SJCRH30 (cell line): ENCODE measurements around the gene HSBP1L1. TPM values are rescaled to one million over a fixed set of nuclear protein-coding genes. Genes with fewer than 3 reads are reported as not detected.
"Not testable (repeated sequence)": the region's sequence is repeated elsewhere in the genome, so short reads cannot be mapped to it uniquely, and the experiment has no call there.

Experiments
- DNase-seq, 2 experiments: peaks; one replicate each; pipeline ENCODE4 v3.0.0-alpha.2; 2015 to 2020
- H3K27ac ChIP-seq: fragments of 250-450 bp; sonication (Bioruptor Pico); 2 replicates; pipeline ENCODE4 v1.5.1; 2020; ENCODE audit warnings: mild to moderate bottlenecking, moderate library complexity
- H3K27me3 ChIP-seq: fragments of 250-450 bp; sonication (Bioruptor Pico); 2 replicates; pipeline ENCODE4 v1.5.1; 2020; ENCODE audit warnings: mild to moderate bottlenecking, moderate library complexity
- H3K36me3 ChIP-seq: fragments of 250-450 bp; sonication (Bioruptor Pico); 2 replicates; pipeline ENCODE4 v1.5.1; 2020; ENCODE audit warnings: mild to moderate bottlenecking, moderate library complexity
- H3K4me1 ChIP-seq: fragments of 250-450 bp; sonication (Bioruptor Pico); 2 replicates; pipeline ENCODE4 v1.5.1; 2020; ENCODE audit warnings: mild to moderate bottlenecking, moderate library complexity
- H3K4me3 ChIP-seq: fragments of 250-450 bp; sonication (Bioruptor Pico); 2 replicates; pipeline ENCODE4 v1.5.1; 2020; ENCODE audit warnings: mild to moderate bottlenecking, moderate library complexity
- H3K9me3 ChIP-seq: fragments of 250-450 bp; sonication (Bioruptor Pico); replicated peaks from 2 replicates; pipeline ENCODE4 v1.5.1; 2020; ENCODE audit warnings: mild to moderate bottlenecking, moderate library complexity
- total RNA-seq: library from RNA; depleted of rRNA; stranded (reverse); fragments of >200 nt; shearing (Covaris generic); gene quantifications from 2 replicates; pipeline ENCODE4 v1.2.3, GENCODE V29; 2014

HSBP1L1 gene
- total RNA-seq, 1 experiment from 2014 or later = not detected

GRCh38 chr18:79955302-79956075 is 9.0 kb upstream of the HSBP1L1 start:
- DNase-seq = no peak
- Histone ChIP-seq H3K36me3 (no peaks in the 10 kb centered on the region), H3K4me1 (peaks cover 9% of the 10 kb centered on the region), H3K4me3 (no peak overlapping the region), H3K27me3 (no peaks in the 10 kb centered on the region), H3K27ac (no peak overlapping the region), H3K9me3 (no peaks in the 10 kb centered on the region)

GRCh38 chr18:79956276-79956675 is 8.2 kb upstream of the HSBP1L1 start:
- H3K27ac ChIP-seq = no peak overlapping the region
- no peaks in the 10 kb centered on the region for H3K36me3 ChIP-seq
- no peak for DNase-seq
- peaks cover 16% of the 10 kb centered on the region for H3K4me1 ChIP-seq
- H3K27me3 ChIP-seq = no peaks in the 10 kb centered on the region
- no peak overlapping the region for H3K4me3 ChIP-seq
- no peaks in the 10 kb centered on the region for H3K9me3 ChIP-seq

GRCh38 chr18:79958981-79959380 is 5.5 kb upstream of the HSBP1L1 start:
- no peaks in the 10 kb centered on the region for H3K36me3 ChIP-seq
- DNase-seq = no peak
- H3K4me1 ChIP-seq = peaks cover 16% of the 10 kb centered on the region
- no peak overlapping the region for H3K4me3 ChIP-seq
- H3K27me3 ChIP-seq = no peaks in the 10 kb centered on the region
- no peaks in the 10 kb centered on the region for H3K9me3 ChIP-seq
- H3K27ac ChIP-seq = no peak overlapping the region; the same call in 1 of the 2 replicates

GRCh38 chr18:79960161-79960801 is 4.2 kb upstream of the HSBP1L1 start:
- DNase-seq = peak; percentile 52 to 62
- peak overlapping the region; percentile 29; the same call in 1 of the 2 replicates for H3K27ac ChIP-seq

GRCh38 chr18:79960921-79961526 is 3.4 kb upstream of the HSBP1L1 start:
- Histone ChIP-seq H3K27ac (no peak overlapping the region), H3K4me3 (no peak overlapping the region), H3K9me3 (no peaks in the 10 kb centered on the region), H3K36me3 (no peaks in the 10 kb centered on the region), H3K27me3 (no peaks in the 10 kb centered on the region), H3K4me1 (peaks cover 16% of the 10 kb centered on the region)
- peak; percentile 37 for DNase-seq

More at GRCh38 chr18:79960161-79960801, 4.2 kb upstream of the HSBP1L1 start:
- peak overlapping the region; percentile 27 for H3K4me3 ChIP-seq
- not testable (repeated sequence) for H3K27me3 ChIP-seq, H3K36me3 ChIP-seq, H3K9me3 ChIP-seq
- H3K4me1 ChIP-seq = peaks cover 16% of the 10 kb centered on the region

GRCh38 chr18:79961527-79962291 is 2.7 kb upstream of the HSBP1L1 start:
- H3K4me1 ChIP-seq = peaks cover 16% of the 10 kb centered on the region
- no peaks in the 10 kb centered on the region for H3K36me3 ChIP-seq
- H3K4me3 ChIP-seq = no peak overlapping the region
- no peaks in the 10 kb centered on the region for H3K9me3 ChIP-seq
- H3K27ac ChIP-seq = no peak overlapping the region
- peak; percentile 31 to 33 for DNase-seq
- no peaks in the 10 kb centered on the region for H3K27me3 ChIP-seq

- H3K27ac ChIP-seq = no peak overlapping the region
- no peaks in the 10 kb centered on the region for H3K9me3 ChIP-seq
- no peaks in the 10 kb centered on the region for H3K36me3 ChIP-seq
- peaks cover 16% of the 10 kb centered on the region for H3K4me1 ChIP-seq
- no peak for DNase-seq
- H3K4me3 ChIP-seq = no peak overlapping the region
- H3K27me3 ChIP-seq = no peaks in the 10 kb centered on the region
These were observed 2.1 kb upstream of the HSBP1L1 start for GRCh38 chr18:79962311-79962710.

- H3K4me3 ChIP-seq = no peak overlapping the region
- H3K4me1 ChIP-seq = peaks cover 16% of the 10 kb centered on the region
- H3K27ac ChIP-seq = no peak overlapping the region
- DNase-seq = no peak
- H3K36me3 ChIP-seq = no peaks in the 10 kb centered on the region
- H3K9me3 ChIP-seq = no peaks in the 10 kb centered on the region
- no peaks in the 10 kb centered on the region for H3K27me3 ChIP-seq
These were observed 1.4 kb upstream of the HSBP1L1 start for GRCh38 chr18:79962835-79963657.

GRCh38 chr18:79963658-79964329 is 649 bp upstream of the HSBP1L1 start:
- Histone ChIP-seq H3K4me1 (peaks cover 13% of the 10 kb centered on the region), H3K36me3 (no peaks in the 10 kb centered on the region), H3K9me3 (no peaks in the 10 kb centered on the region), H3K27ac (no peak overlapping the region), H3K4me3 (no peak overlapping the region), H3K27me3 (no peaks in the 10 kb centered on the region)
- DNase-seq = no peak

- no peak overlapping the region for H3K4me3 ChIP-seq
- no peaks in the 10 kb centered on the region for H3K27me3 ChIP-seq
- H3K36me3 ChIP-seq = no peaks in the 10 kb centered on the region
- H3K9me3 ChIP-seq = no peaks in the 10 kb centered on the region
- no peak for DNase-seq
- no peak overlapping the region for H3K27ac ChIP-seq
- H3K4me1 ChIP-seq = peaks cover 9% of the 10 kb centered on the region
These were observed 868 bp downstream of the HSBP1L1 start for GRCh38 chr18:79965119-79965902.

- no peak for DNase-seq
- Histone ChIP-seq H3K36me3 (peaks cover 4% of the 10 kb centered on the region), H3K9me3 (no peaks in the 10 kb centered on the region)
These were observed 6.1 kb downstream of the HSBP1L1 start for GRCh38 chr18:79970419-79971133.

GRCh38 chr18:79971211-79971952 is 6.9 kb downstream of the HSBP1L1 start:
- Histone ChIP-seq H3K9me3 (no peaks in the 10 kb centered on the region), H3K4me1 (no peaks in the 10 kb centered on the region), H3K27me3 (no peaks in the 10 kb centered on the region), H3K4me3 (no peak overlapping the region), H3K36me3 (peaks cover 4% of the 10 kb centered on the region), H3K27ac (no peak overlapping the region)
- no peak for DNase-seq

More at GRCh38 chr18:79970419-79971133, 6.1 kb downstream of the HSBP1L1 start:
- H3K4me1 ChIP-seq = no peaks in the 10 kb centered on the region
- H3K4me3 ChIP-seq = no peak overlapping the region
- no peaks in the 10 kb centered on the region for H3K27me3 ChIP-seq
- H3K27ac ChIP-seq = no peak overlapping the region
